ENCODE results near the gene SMCO4.

- TF ChIP-seq, protein P1, sequence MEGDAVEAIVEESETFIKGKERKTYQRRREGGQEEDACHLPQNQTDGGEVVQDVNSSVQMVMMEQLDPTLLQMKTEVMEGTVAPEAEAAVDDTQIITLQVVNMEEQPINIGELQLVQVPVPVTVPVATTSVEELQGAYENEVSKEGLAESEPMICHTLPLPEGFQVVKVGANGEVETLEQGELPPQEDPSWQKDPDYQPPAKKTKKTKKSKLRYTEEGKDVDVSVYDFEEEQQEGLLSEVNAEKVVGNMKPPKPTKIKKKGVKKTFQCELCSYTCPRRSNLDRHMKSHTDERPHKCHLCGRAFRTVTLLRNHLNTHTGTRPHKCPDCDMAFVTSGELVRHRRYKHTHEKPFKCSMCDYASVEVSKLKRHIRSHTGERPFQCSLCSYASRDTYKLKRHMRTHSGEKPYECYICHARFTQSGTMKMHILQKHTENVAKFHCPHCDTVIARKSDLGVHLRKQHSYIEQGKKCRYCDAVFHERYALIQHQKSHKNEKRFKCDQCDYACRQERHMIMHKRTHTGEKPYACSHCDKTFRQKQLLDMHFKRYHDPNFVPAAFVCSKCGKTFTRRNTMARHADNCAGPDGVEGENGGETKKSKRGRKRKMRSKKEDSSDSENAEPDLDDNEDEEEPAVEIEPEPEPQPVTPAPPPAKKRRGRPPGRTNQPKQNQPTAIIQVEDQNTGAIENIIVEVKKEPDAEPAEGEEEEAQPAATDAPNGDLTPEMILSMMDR (IDR thresholded peaks at IDR 0.05) = no peak
- TF ChIP-seq POLR2A (IDR thresholded peaks at IDR 0.05) = no peak
These were observed 32.9 kb downstream of the SMCO4 start for GRCh38 chr11:93510196-93510873.
